SK-N-SH (cell line): ENCODE measurements around the gene MAPK4. TPM values are rescaled to one million over a fixed set of nuclear protein-coding genes. Genes with fewer than 3 reads are reported as not detected.

ENCODE experiments used
- CTCF ChIA-PET: fragments of 300-600, 350-600 bp; formaldehyde crosslinking; extraction: SDS; loops from one replicate; lab custom pipeline; 2021; lab: Yijun Ruan, JAX
- POLR2A ChIA-PET: fragments of 350-600 bp; sonication (Branson Sonifier 250); formaldehyde crosslinking; extraction: SDS; loops from one replicate; lab custom pipeline; 2020; ENCODE audit warnings: antibody characterized with exemption, inconsistent platforms; lab: Yijun Ruan, JAX
- DNase-seq: peaks from one replicate; pipeline ENCODE4 v3.0.0; 2012
- H2AFZ ChIP-seq: fragments of 200-600 bp; sonication (generic); 2 replicates; pipeline ENCODE4 v1.8.1; 2016; ENCODE audit warnings: antibody characterized with exemption, mild to moderate bottlenecking, low read depth
- H3F3A ChIP-seq: fragments of 200-600 bp; sonication (generic); replicated peaks from 2 replicates; pipeline ENCODE3; 2016; ENCODE audit warnings: antibody characterized with exemption, mild to moderate bottlenecking; ENCODE audit not compliant: insufficient read depth
- H3K27ac ChIP-seq, 2 experiments: fragments of 200-500 bp in 1 of 2; fragments of 200-600 bp in 1 of 2; sonication (Bioruptor generic) in 1 of 2; sonication (generic), shearing (Covaris generic) in 1 of 2; 2 replicates each; pipeline versions ENCODE4 v1.5.1 to v1.6.1; 2014 to 2016; ENCODE audit warnings: low read depth in 2 of 2, inconsistent platforms in 1 of 2, low read length in 1 of 2, mild to moderate bottlenecking in 1 of 2, mixed read lengths in 1 of 2
- H3K27me3 ChIP-seq: fragments of 200-600 bp; sonication (generic), shearing (Covaris generic); 2 replicates; pipeline ENCODE4 v1.6.1; 2016; ENCODE audit warnings: mixed run types; ENCODE audit not compliant: insufficient read depth
- H3K36me3 ChIP-seq, 2 experiments: fragments of 200-500 bp in 1 of 2; fragments of 200-600 bp in 1 of 2; sonication (Bioruptor generic) in 1 of 2; sonication (generic) in 1 of 2; replicated peaks in 1 of 2; 2 replicates each; pipeline versions ENCODE3 to v1.5.1; 2014 to 2016; ENCODE audit warnings: low read length in 1 of 2, mild to moderate bottlenecking in 1 of 2; ENCODE audit not compliant: insufficient read depth in 2 of 2, control insufficient read depth in 1 of 2
- H3K4me1 ChIP-seq, 2 experiments: fragments of 200-500 bp in 1 of 2; fragments of 200-600 bp in 1 of 2; sonication (Bioruptor generic) in 1 of 2; sonication (generic), shearing (Covaris generic) in 1 of 2; 2 replicates each; pipeline versions ENCODE4 v1.5.1 to v1.6.1; 2014 to 2016; ENCODE audit warnings: low read depth in 1 of 2, low read length in 1 of 2, mixed run types in 1 of 2; ENCODE audit not compliant: insufficient read depth in 2 of 2, control insufficient read depth in 1 of 2
- H3K4me2 ChIP-seq: fragments of 200-600 bp; sonication (generic), shearing (Covaris generic); 2 replicates; pipeline ENCODE4 v1.6.1; 2017; ENCODE audit warnings: mixed run types
- H3K4me3 ChIP-seq, 2 experiments: fragments of 200-500 bp in 1 of 2; fragments of 200-600 bp in 1 of 2; sonication (Bioruptor generic) in 1 of 2; sonication (generic), shearing (Covaris generic) in 1 of 2; 2 replicates each; pipeline versions ENCODE4 v1.5.1 to v1.8.1; 2014 to 2016; ENCODE audit warnings: low read depth in 2 of 2, inconsistent platforms in 1 of 2, low read length in 1 of 2, mild to moderate bottlenecking in 1 of 2, mixed read lengths in 1 of 2, moderate library complexity in 1 of 2
- H3K79me2 ChIP-seq: fragments of 200-600 bp; sonication (generic); 2 replicates; pipeline ENCODE4 v1.8.1; 2017; ENCODE audit warnings: mild to moderate bottlenecking; ENCODE audit not compliant: insufficient read depth
- H3K9ac ChIP-seq: fragments of 200-600 bp; sonication (generic); 2 replicates; pipeline ENCODE4 v1.6.1; 2017; ENCODE audit warnings: mixed run types
- H3K9me2 ChIP-seq: fragments of 200-600 bp; sonication (generic); 2 replicates; pipeline ENCODE4 v1.6.1; 2017; ENCODE audit warnings: mixed run types
- H3K9me3 ChIP-seq: fragments of 200-600 bp; sonication (generic); 2 replicates; pipeline ENCODE4 v1.6.1; 2017; ENCODE audit warnings: mixed run types, mild to moderate bottlenecking, moderate library complexity
- H4K20me1 ChIP-seq: fragments of 200-600 bp; sonication (generic); 2 replicates; pipeline ENCODE4 v1.6.1; 2017; ENCODE audit warnings: mild to moderate bottlenecking, mixed run types; ENCODE audit not compliant: insufficient read depth
- CHD2 ChIP-seq: fragments of 150-350 bp; IDR thresholded peaks from 2 replicates; pipeline ENCODE4 v1.6.1; 2018; ENCODE audit warnings: low read length; ENCODE audit not compliant: partially characterized antibody
- GABPA ChIP-seq: IDR thresholded peaks from 2 replicates; pipeline ENCODE4 v1.4.0; 2012; ENCODE audit warnings: low read depth, mild to moderate bottlenecking
- MXI1 ChIP-seq: IDR thresholded peaks from 2 replicates; pipeline ENCODE4 v1.6.1; 2012; ENCODE audit warnings: mild to moderate bottlenecking, low read depth, low read length, improper control_type of control experiment
- NRF1 ChIP-seq: IDR thresholded peaks from 2 replicates; pipeline ENCODE4 v1.6.1; 2012; ENCODE audit warnings: low read depth, mild to moderate bottlenecking, low read length
- RXRA ChIP-seq: IDR thresholded peaks from 2 replicates; pipeline ENCODE4 v1.4.0; 2012; ENCODE audit warnings: low read depth, mild to moderate bottlenecking, borderline replicate concordance
- SMC3 ChIP-seq: IDR thresholded peaks from 2 replicates; pipeline ENCODE4 v1.6.1; 2012; ENCODE audit warnings: low read depth, low read length, improper control_type of control experiment
- WGBS: methylation state at CpG from one replicate; pipeline ENCODE4 v1.1.6; 2017; ENCODE audit warnings: low lambda C conversion rate; 5-methylcytosine and 5-hydroxymethylcytosine counted together
- polyA plus RNA-seq, 3 experiments: library from polyadenylated mRNA; depleted of rRNA; stranded (reverse); fragments of >200 nt; gene quantifications; 2 replicates each; pipeline ENCODE4 v1.2.3, GENCODE V29; 2012
- TF ChIP-seq, protein P1 (sequence below): fragments of 150-350 bp; IDR thresholded peaks from 2 replicates; pipeline ENCODE4 v1.6.1; 2017; ENCODE audit warnings: antibody characterized with exemption, low read length, low read depth, borderline replicate concordance
- TF ChIP-seq, protein P2 (sequence below): IDR thresholded peaks from 2 replicates; pipeline ENCODE4 v1.4.0; 2012; ENCODE audit warnings: low read depth
- TF ChIP-seq, protein P3 (sequence below): IDR thresholded peaks from 2 replicates; pipeline ENCODE4 v1.4.0; 2012; ENCODE audit warnings: low read depth, borderline replicate concordance

MAPK4 gene
- polyA plus RNA-seq, 1 of the 3 experiments (the other 2 are of a cell fraction), result 0.02 TPM

DNA sequence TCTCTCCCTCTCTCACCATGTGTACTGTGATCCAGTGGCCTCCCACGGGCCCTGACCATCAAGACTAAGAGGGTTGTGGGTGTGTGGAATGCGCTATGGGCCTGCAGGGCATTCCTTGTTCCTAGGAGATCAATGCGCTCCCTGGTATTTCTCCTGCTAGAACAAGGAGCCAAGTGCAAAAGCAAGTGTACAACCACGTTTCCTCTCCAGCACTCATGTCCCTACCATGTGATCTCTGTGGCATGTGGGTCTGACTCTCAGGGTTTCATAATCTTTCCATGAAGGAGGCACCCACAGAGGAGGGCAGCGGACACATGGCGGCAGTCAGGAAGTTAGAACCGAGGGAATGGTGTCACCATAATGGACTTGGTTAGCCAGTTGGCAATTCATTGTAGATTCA, 91.4 kb downstream of the MAPK4 start:
- POLR2A ChIA-PET, result no interaction called here

DNA sequence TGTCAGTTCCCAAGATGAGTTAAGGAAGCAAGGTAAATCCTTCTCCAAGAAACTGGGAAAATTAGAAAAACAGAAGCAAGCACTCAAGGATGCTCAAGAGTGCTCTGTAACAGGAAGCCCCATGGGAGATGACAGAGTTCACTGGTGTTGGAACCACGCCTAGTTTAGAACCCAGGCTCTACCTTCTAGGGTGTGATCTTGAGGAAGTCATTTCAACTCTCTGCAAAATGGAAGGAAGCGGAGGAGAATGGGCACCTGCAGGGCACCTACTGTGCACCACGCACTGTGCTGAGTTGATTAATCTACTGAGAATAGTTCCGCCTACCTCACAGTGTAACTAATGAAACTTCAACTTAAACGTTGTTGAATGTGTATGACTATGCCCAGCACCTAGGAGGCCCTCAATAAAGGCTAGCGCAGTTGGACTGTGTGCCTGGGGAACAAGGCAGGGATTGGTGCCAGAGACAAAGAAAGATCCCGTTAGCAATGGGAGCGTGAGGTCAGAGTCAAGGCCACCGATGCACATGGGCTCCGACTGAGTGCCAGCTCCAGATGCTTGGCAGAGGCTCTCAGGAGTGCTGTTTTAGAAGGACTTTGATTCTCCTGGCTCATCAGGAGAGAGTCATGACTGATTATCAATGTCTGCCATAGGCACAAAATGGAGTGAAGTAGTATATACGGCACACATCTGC, 93.7 kb downstream of the MAPK4 start:
- DNase-seq, result no peak
- TF ChIP-seq, protein P1, sequence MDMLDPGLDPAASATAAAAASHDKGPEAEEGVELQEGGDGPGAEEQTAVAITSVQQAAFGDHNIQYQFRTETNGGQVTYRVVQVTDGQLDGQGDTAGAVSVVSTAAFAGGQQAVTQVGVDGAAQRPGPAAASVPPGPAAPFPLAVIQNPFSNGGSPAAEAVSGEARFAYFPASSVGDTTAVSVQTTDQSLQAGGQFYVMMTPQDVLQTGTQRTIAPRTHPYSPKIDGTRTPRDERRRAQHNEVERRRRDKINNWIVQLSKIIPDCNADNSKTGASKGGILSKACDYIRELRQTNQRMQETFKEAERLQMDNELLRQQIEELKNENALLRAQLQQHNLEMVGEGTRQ, result no peak
- TF ChIP-seq RXRA (no peak), CHD2 (no peak), SMC3 (no peak)
- TF ChIP-seq, protein P2, sequence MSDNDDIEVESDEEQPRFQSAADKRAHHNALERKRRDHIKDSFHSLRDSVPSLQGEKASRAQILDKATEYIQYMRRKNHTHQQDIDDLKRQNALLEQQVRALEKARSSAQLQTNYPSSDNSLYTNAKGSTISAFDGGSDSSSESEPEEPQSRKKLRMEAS, result no peak
- POLR2A ChIA-PET, result no interaction called here
- H3K27me3 ChIP-seq, result no peaks in the 10 kb centered on the region
- no peaks in the 10 kb centered on the region; a peak in 1 of 4 replicates for H3K4me1 ChIP-seq
- no peaks in the 10 kb centered on the region for H3K79me2 ChIP-seq
- WGBS, result 64% methylated on average over 9 of the region's 11 CpGs
- no peak overlapping the region for H3K4me2 ChIP-seq
- H3K4me3 ChIP-seq, result no peak overlapping the region
- no peaks in the 10 kb centered on the region for H3K9me2 ChIP-seq
- no peaks in the 10 kb centered on the region for H3K9me3 ChIP-seq
- H3K9ac ChIP-seq, result no peak overlapping the region
- H3K36me3 ChIP-seq, result no peaks in the 10 kb centered on the region
- no peaks in the 10 kb centered on the region for H4K20me1 ChIP-seq
- no peak overlapping the region for H3K27ac ChIP-seq
- no peaks in the 10 kb centered on the region for H3F3A ChIP-seq
- CTCF ChIA-PET, result interaction anchor here (1.0 kb wide), 1 partner anchor 7 kb away, joined by 3 read pairs; no protein-coding TSS in a partner anchor
- H2AFZ ChIP-seq, result no peak overlapping the region

More for the DNA sequence above, 91.4 kb downstream of the MAPK4 start:
- Histone ChIP-seq H2AFZ (no peak overlapping the region), H3F3A (no peaks in the 10 kb centered on the region), H3K27me3 (no peaks in the 10 kb centered on the region), H3K4me1 (no peaks in the 10 kb centered on the region; a peak in 1 of 4 replicates), H3K36me3 (no peaks in the 10 kb centered on the region), H3K9me3 (no peaks in the 10 kb centered on the region), H3K9ac (no peak overlapping the region), H3K9me2 (no peaks in the 10 kb centered on the region), H3K27ac (no peak overlapping the region), H3K79me2 (no peaks in the 10 kb centered on the region), H3K4me2 (no peak overlapping the region), H4K20me1 (no peaks in the 10 kb centered on the region), H3K4me3 (no peak overlapping the region)
- WGBS, result 57% methylated on average over 7 of the region's 7 CpGs
- TF ChIP-seq MXI1, result no peak
- TF ChIP-seq GABPA, result no peak
- TF ChIP-seq NRF1, result no peak
- TF ChIP-seq SMC3, result no peak
- TF ChIP-seq, protein P3, sequence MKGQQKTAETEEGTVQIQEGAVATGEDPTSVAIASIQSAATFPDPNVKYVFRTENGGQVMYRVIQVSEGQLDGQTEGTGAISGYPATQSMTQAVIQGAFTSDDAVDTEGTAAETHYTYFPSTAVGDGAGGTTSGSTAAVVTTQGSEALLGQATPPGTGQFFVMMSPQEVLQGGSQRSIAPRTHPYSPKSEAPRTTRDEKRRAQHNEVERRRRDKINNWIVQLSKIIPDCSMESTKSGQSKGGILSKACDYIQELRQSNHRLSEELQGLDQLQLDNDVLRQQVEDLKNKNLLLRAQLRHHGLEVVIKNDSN, result no peak
- no peak for DNase-seq
- CTCF ChIA-PET, result no interaction called here
